Measurements from ENCODE around the gene CCL21. TPM values are rescaled to one million over a fixed set of nuclear protein-coding genes. Genes with fewer than 3 reads are reported as not detected.

Gene CCL21
- total RNA-seq, 1 experiment from 2014 or later = not detected

DNA sequence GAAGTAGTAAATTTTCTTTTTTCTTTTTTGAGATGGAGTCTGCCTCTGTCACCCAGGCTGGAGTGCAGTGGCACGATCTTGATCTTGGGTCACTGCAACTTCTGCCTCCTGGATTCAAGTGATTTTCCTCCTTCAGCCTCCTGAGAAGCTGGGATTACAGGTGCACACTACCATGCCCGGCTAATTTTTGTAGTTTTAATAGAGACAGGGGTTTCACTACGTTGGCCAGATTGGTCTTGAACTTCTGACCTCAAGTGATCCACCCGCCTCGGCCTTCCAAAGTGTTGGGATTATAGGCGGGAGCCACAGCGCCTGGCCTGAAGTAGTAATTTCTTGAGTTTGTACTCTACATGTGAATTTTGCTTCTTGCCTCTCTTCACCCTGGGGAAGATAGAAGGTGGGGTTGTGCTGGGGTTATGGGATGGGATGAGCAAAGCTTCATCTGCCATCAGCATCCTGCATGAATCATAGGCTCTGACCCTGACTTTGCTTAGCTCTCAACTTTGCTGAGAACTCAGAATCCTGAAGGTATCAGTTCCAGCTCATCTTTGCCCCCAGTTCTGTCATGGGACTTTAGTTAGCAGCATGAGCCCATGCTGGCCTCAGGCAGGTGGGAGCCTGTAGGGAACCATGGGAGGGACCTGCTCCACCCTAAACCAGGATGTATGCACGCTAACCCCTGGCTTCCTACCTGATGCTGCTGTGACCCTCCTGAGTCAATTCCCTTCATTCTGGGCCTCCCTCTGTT, 9.3 kb upstream of the CCL21 start:
- Histone ChIP-seq H3K27ac (no peak overlapping the region), H3K9me3 (replicated peaks) (no peaks in the 10 kb centered on the region), H3K36me3 (no peaks in the 10 kb centered on the region), H3K4me1 (no peaks in the 10 kb centered on the region), H3K27me3 (0 out of 2 replicates have a peak, but pooled peaks cover 4% of the 10 kb centered on the region), H3K4me3 (no peak overlapping the region)
- DNase-seq = no peak

DNA sequence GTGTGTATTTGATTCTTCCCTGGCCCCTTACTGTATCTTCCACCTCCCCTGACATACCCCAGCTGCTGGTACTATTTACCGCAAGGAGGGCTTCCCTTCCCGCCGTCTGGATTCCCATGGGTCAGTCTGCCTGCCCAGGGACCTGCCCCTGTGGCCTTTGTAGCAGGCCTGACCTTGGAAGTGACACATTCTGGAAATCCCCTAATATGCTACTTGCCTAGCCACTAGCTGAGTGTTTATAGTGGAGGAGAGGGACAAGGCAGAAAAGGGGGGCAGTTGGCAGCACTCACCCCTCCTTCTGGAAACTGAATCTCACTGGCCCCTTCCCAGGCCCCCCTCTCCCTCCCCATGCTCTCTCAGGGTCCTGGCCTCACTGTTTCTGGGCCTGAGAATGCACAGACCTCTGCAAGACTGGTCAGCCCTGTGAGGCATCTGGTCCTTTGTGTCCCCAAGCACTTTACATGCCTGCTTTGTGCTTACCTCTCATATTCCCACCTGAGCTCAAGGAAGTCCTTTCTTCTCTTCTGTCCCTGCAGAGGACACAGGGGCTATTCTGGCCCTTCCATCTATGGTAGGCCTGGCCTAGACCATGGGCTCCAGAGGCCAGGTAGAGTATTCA, 8.2 kb upstream of the CCL21 start:
- Histone ChIP-seq H3K27ac (no peak overlapping the region), H3K9me3 (replicated peaks) (no peaks in the 10 kb centered on the region), H3K4me3 (no peak overlapping the region), H3K27me3 (0 out of 2 replicates have a peak, but pooled peaks cover 4% of the 10 kb centered on the region), H3K36me3 (no peaks in the 10 kb centered on the region), H3K4me1 (no peaks in the 10 kb centered on the region)
- DNase-seq = no peak

DNA sequence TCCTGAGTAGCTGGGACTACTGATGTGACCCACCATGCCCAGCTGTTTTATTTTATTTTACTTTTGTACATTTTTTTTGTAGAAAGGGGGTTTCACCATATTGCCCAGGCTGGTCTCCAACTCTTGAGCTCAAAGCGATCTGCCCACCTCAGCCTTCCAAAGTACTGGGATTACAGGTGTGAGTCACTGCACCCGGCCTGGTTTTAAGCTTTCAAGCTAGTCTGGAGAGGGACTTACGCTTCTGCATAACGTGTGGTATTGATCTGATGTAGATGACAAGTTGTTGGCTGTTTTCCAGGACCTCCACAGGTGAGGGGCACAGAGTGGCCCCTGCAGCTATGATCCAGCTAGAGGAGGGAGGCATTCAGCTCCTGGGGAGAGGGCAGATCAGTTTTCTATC, 6.8 kb upstream of the CCL21 start:
- H3K36me3 ChIP-seq = no peaks in the 10 kb centered on the region
- H3K4me1 ChIP-seq = no peaks in the 10 kb centered on the region
- no peaks in the 10 kb centered on the region for H3K27me3 ChIP-seq
- no peaks in the 10 kb centered on the region for H3K9me3 ChIP-seq (replicated peaks)
- no peak for DNase-seq
- no peak overlapping the region for H3K4me3 ChIP-seq
- H3K27ac ChIP-seq = no peak overlapping the region

- no peak for DNase-seq
- no peaks in the 10 kb centered on the region for H3K36me3 ChIP-seq
Measured at GRCh38 chr9:34715639-34716215, 5.8 kb upstream of the CCL21 start.

GRCh38 chr9:34714007-34714406, 4.1 kb upstream of the CCL21 start:
- Histone ChIP-seq H3K36me3 (no peaks in the 10 kb centered on the region), H3K27me3 (no peaks in the 10 kb centered on the region), H3K4me1 (no peaks in the 10 kb centered on the region), H3K4me3 (no peak overlapping the region), H3K27ac (no peak overlapping the region), H3K9me3 (replicated peaks) (no peaks in the 10 kb centered on the region)
- DNase-seq = no peak

More at GRCh38 chr9:34715639-34716215, 5.8 kb upstream of the CCL21 start:
- Histone ChIP-seq H3K4me3 (no peak overlapping the region), H3K9me3 (replicated peaks) (no peaks in the 10 kb centered on the region), H3K27ac (no peak overlapping the region), H3K4me1 (no peaks in the 10 kb centered on the region), H3K27me3 (no peaks in the 10 kb centered on the region)

- H3K27ac ChIP-seq = no peak overlapping the region
Measured at GRCh38 chr9:34712140-34712539, 2.2 kb upstream of the CCL21 start.

GRCh38 chr9:34709196-34709978, 549 bp downstream of the CCL21 start:
- Histone ChIP-seq H3K36me3 (no peaks in the 10 kb centered on the region), H3K27ac (no peak overlapping the region), H3K4me3 (no peak overlapping the region), H3K4me1 (no peaks in the 10 kb centered on the region), H3K27me3 (no peaks in the 10 kb centered on the region; the same call in none of the 2 replicates), H3K9me3 (replicated peaks) (no peaks in the 10 kb centered on the region)
- no peak for DNase-seq

More at GRCh38 chr9:34712140-34712539, 2.2 kb upstream of the CCL21 start:
- H3K4me1 ChIP-seq = no peaks in the 10 kb centered on the region
- no peak overlapping the region for H3K4me3 ChIP-seq
- no peaks in the 10 kb centered on the region for H3K36me3 ChIP-seq
- no peaks in the 10 kb centered on the region; the same call in 1 of the 2 replicates for H3K27me3 ChIP-seq
- no peak for DNase-seq
- H3K9me3 ChIP-seq (replicated peaks) = no peaks in the 10 kb centered on the region

DNA sequence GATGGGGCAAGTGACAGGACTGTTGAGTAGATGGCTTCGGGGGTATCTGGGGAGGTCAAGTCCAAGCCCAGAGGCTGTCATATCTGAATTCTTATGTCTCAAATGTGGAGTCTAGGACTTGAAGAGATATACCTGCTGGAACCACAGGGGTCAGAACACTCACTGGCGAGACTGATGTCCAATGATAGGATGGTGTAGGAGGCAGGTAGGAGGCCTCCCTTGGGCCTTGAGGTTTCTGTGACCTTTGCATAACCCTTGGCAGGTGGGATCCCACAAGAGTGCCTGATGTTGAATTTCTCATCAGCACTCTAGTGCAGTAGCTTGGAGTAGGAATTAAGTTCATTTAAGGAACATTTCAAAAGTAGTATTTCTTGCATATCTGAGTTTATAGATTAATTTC, 2.8 kb downstream of the CCL21 start:
- no peaks in the 10 kb centered on the region for H3K9me3 ChIP-seq (replicated peaks)
- no peak for DNase-seq
- no peaks in the 10 kb centered on the region for H3K4me1 ChIP-seq
- peaks cover 4% of the 10 kb centered on the region for H3K27me3 ChIP-seq
- no peaks in the 10 kb centered on the region for H3K36me3 ChIP-seq
- H3K27ac ChIP-seq = no peak overlapping the region
- no peak overlapping the region for H3K4me3 ChIP-seq

- Histone ChIP-seq H3K9me3 (replicated peaks) (no peaks in the 10 kb centered on the region), H3K27ac (no peak overlapping the region)
- peak; percentile 61 to 71 for DNase-seq
Measured at GRCh38 chr9:34701769-34702736, 7.9 kb downstream of the CCL21 start.

DNA sequence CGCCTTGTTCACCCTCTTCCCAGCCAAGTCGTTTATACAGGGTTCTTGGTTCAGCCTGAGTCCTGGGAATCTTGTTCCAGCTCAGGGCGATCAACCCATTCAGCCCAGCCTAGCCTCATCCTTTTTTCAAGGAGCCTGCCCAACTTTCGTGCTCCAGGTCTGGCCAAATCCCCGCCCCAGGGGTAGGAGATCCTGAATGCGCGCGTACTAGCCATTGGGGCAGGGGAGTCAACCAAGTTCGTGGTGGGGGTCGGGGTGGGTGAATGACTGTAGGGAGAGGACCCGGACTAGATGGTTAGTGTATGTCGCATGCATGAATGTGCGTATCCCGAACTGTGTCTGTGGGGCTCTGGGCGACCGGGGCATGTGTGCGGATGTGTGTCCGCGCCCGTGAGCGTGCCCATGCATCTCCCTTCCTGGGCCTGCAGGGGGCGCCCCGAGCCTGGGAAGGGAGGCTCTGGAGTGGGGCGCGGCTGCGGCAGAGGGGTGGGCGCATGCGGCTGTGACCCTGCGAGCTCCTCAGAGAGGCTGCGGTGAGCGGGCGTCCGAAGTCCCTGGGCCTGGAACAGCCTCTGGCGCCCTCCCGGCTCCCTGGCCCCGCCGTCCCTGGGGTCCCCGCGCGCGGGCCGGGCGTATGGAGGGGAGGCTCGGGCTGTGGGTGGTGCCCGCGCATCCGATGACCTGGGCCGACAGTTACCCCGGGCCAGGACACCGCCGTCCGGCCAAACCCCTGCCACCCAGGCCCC, 8.7 kb downstream of the CCL21 start:
- Histone ChIP-seq H3K4me3 (peak overlapping the region; percentile 54), H3K4me1 (no peaks in the 10 kb centered on the region), H3K9me3 (replicated peaks) (no peaks in the 10 kb centered on the region), H3K36me3 (no peaks in the 10 kb centered on the region), H3K27ac (no peak overlapping the region), H3K27me3 (peaks cover 4% of the 10 kb centered on the region; the same call in 1 of the 2 replicates)
- DNase-seq = peak; percentile 66 to 72

More at GRCh38 chr9:34701769-34702736, 7.9 kb downstream of the CCL21 start:
- H3K4me3 ChIP-seq = peak overlapping the region; percentile 54
- H3K4me1 ChIP-seq = no peaks in the 10 kb centered on the region
- peaks cover 4% of the 10 kb centered on the region; the same call in 1 of the 2 replicates for H3K27me3 ChIP-seq
- H3K36me3 ChIP-seq = no peaks in the 10 kb centered on the region

DNA sequence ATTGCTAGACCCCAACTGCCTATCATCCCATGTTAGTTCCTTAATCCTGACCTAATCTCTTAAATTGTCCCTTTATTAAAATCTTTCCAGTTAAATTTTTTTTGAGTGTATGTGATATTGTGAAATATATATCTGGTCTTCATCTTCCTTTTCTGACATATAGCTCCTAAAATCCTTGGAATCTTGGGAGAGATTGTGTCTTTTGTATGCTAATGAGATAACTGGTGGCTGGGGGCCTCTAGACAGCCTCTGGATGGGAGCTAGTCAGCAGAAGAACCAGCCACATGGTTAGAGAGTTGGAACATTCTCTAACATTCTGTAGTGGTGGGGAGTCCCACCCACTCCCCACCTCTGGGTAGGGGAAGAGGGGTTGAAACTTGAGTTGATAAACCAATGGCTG, 15.1 kb downstream of the CCL21 start:
- no peak overlapping the region for H3K27ac ChIP-seq
- H3K9me3 ChIP-seq (replicated peaks) = no peaks in the 10 kb centered on the region
- H3K4me3 ChIP-seq = no peak overlapping the region
- H3K36me3 ChIP-seq = no peaks in the 10 kb centered on the region
- H3K4me1 ChIP-seq = no peaks in the 10 kb centered on the region
- DNase-seq = no peak
- H3K27me3 ChIP-seq = no peaks in the 10 kb centered on the region

DNA sequence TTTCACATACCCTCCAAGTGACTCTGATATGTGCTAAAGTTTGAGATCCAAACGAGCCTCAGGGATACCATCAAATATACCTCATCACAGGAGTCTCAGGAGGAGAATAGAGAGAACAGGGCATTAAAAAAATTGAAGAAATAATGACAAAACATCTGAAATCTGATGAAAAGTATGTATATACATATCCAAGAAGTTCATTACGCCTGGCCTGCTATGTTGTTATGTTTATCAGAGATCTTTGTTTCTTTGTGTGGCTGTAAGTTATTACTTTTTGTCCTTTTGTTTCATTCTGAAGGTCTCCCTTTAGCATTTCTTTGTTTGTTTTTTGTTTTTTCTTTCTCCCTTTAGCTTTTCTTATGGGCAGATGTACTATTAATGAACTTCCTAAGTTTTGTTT, 16.4 kb downstream of the CCL21 start:
- no peaks in the 10 kb centered on the region for H3K27me3 ChIP-seq
- no peaks in the 10 kb centered on the region for H3K36me3 ChIP-seq
- no peak overlapping the region for H3K4me3 ChIP-seq
- H3K9me3 ChIP-seq (replicated peaks) = no peaks in the 10 kb centered on the region
- DNase-seq = no peak
- H3K4me1 ChIP-seq = no peaks in the 10 kb centered on the region
- H3K27ac ChIP-seq = no peak overlapping the region

- no peak for DNase-seq
- H3K27me3 ChIP-seq = no peaks in the 10 kb centered on the region
- no peaks in the 10 kb centered on the region for H3K4me1 ChIP-seq
- H3K4me3 ChIP-seq = no peak overlapping the region
- H3K27ac ChIP-seq = no peak overlapping the region
- H3K36me3 ChIP-seq = no peaks in the 10 kb centered on the region
- no peaks in the 10 kb centered on the region for H3K9me3 ChIP-seq (replicated peaks)
Measured at GRCh38 chr9:34691936-34692315, 18.0 kb downstream of the CCL21 start.

Measured in SJCRH30 (cell line).